Urinary bladder (tissue), 4 donors: ENCODE results near the gene NEURL1B. TPM values are rescaled to one million over a fixed set of nuclear protein-coding genes. Genes with fewer than 3 reads are reported as not detected.
A peak's percentile ranks its signal among the peaks of the same experiment; 100 is the strongest.

ENCODE experiments used
- DNase-seq: peaks from one replicate; pipeline ENCODE4 v3.0.0-alpha.2; 2015; ENCODE audit errors: extremely low spot score
- H3K27ac ChIP-seq: one replicate; pipeline ENCODE4 v1.5.1; 2013; ENCODE audit warnings: low read depth, mild to moderate bottlenecking, moderate library complexity
- H3K36me3 ChIP-seq: one replicate; pipeline ENCODE4 v1.6.1; 2013; ENCODE audit warnings: mild to moderate bottlenecking, moderate library complexity; ENCODE audit not compliant: insufficient read depth
- H3K4me1 ChIP-seq: one replicate; pipeline ENCODE4 v1.6.1; 2013; ENCODE audit warnings: mild to moderate bottlenecking, moderate library complexity; ENCODE audit not compliant: insufficient read depth
- H3K4me3 ChIP-seq: one replicate; pipeline ENCODE4 v1.5.1; 2013; ENCODE audit warnings: low read depth, low read length
- WGBS: extraction: QIAGEN DNeasy Blood & Tissue Kit; methylation state at CpG from one replicate; pipeline ENCODE4 v1.1.7; 2013; 5-methylcytosine and 5-hydroxymethylcytosine counted together
- polyA plus RNA-seq: library from polyadenylated mRNA; stranded (reverse); fragments of 200-250 nt; gene quantifications from one replicate; pipeline ENCODE4 v1.2.3, GENCODE V29; 2013
- total RNA-seq: library from RNA; depleted of rRNA; stranded (reverse); fragments of >200 nt; gene quantifications from one replicate; pipeline ENCODE4 v1.2.3, GENCODE V29; 2014
- donor health status: healthy with polysubstance abuse.
- donor health status: healthy.

The NEURL1B gene
- total and polyA plus RNA-seq, 2 donors: 51.9 to 52.4 TPM

DNA sequence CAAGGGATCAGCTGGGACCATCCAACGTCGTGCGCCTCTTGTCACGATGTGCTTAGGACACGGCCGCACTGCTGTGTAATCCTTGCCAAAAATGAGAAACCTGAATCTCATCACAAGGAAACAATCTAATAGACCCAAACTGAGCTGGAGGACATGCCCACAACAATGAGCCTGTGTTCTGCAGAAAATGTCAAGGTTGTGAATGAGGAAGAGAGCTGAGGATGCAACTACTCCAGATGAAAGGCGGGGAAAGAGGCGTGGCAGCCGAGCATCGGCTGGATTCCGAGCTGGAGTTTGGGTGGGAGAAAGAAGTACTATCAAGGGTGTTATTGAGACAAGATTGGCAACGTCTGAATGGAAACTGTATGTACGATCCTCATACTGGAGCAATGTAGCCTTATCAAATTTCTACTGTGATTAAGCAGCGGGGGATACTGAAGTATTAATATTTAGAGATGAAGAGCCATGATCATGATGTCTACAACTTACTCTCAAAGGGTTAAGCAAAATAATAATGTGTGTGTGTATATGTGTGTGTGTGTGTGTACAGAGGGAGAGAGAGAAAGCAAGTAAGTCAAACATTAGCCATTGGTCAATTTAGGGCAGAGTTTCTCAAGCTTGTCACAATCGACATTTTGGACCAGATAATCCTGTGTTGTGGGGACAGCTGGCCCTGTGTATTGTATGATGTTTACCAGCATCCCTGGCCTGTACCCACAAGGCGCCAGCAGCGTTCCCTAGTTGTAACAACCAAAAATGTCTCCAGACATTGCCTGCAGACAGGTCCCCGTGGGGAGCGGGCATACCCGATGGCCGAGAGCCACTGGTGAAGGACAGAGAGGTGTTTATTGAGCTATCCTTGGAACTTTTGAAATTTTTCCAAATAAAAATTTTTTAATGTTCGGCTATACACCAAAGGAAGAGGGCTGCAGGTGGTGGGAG is 83.5 kb downstream of the NEURL1B start:
- WGBS: 70% methylated on average over 22 of the region's 22 CpGs
- DNase-seq: no peak

DNA sequence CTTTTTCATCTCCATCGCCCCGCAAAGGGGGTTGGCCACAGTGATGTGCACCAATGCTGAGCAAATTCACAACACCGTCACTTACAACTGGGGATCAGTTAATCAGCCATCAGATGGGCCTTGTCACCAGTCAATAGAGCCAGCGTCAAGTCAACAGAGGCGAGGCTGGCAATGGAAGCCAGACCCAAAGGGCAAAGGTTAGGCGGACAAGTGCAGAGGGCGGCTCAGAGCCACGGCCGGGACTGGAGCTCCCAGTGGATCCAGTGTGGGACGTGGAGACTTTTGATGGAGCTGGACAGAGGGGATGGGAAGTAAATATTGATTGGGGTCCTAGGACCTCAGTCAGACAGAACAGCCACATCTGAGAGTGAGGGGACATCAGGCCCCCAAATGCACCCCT is 84.2 kb downstream of the NEURL1B start:
- WGBS: 91% methylated on average over 10 of the region's 10 CpGs
- H3K4me1 ChIP-seq: no peaks in the 10 kb centered on the region
- no peaks in the 10 kb centered on the region for H3K36me3 ChIP-seq
- no peak overlapping the region for H3K4me3 ChIP-seq
- no peak for DNase-seq
- no peak overlapping the region for H3K27ac ChIP-seq

More for the DNA sequence above, 83.5 kb downstream of the NEURL1B start:
- no peak overlapping the region for H3K4me3 ChIP-seq
- no peak overlapping the region for H3K27ac ChIP-seq
- H3K36me3 ChIP-seq: no peaks in the 10 kb centered on the region
- H3K4me1 ChIP-seq: no peaks in the 10 kb centered on the region

DNA sequence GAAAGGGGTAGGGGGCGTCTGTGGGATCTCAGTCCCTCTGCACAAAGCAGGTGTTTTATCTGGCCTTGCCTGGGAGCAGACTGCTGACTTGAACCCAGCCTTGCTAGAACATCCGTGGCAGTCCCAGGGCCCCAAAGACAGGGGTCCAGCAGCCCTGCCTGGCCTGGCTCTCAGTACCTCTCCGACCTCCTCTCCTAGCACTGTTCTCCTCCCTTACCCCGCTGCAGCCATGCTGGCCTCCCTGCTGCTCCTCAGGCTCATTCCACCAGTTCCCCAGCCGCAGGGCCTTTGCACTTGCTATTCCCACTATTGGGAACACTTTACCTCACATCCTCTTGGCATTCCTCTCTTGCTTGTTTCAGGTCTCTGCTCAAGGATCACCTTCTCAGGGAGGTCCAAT is 84.7 kb downstream of the NEURL1B start:
- Histone ChIP-seq H3K36me3 (no peaks in the 10 kb centered on the region), H3K27ac (no peak overlapping the region), H3K4me3 (no peak overlapping the region), H3K4me1 (no peaks in the 10 kb centered on the region)
- DNase-seq: no peak
- 97% methylated on average over 5 of the region's 5 CpGs for WGBS

- Histone ChIP-seq H3K36me3 (no peaks in the 10 kb centered on the region), H3K27ac (no peak overlapping the region), H3K4me3 (no peak overlapping the region), H3K4me1 (no peaks in the 10 kb centered on the region)
- 92% methylated on average over 11 of the region's 11 CpGs for WGBS
- DNase-seq: no peak
These were observed 85.9 kb downstream of the NEURL1B start for GRCh38 chr5:172726966-172727365.

DNA sequence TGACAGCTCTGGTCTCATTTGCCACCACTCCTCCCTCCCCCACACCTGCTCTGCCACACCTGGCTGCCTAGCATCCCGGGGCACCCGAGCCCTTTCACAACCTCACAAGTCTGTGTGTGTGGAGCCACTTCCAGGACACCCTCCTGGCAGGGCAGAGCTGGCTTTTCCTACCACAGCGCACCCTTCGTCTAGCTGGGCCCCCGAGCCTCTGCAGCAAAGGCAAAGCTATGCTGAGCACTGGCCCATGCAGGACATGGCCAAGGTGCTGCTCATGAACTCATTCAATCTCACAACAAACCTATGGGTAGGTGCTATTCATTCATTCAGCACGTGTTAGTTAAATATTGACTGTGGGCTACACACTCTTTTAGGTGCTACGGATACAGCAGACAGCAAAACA is 86.5 kb downstream of the NEURL1B start:
- Histone ChIP-seq H3K4me1 (no peaks in the 10 kb centered on the region), H3K27ac (no peak overlapping the region), H3K4me3 (no peak overlapping the region), H3K36me3 (no peaks in the 10 kb centered on the region)
- 87% methylated on average over 7 of the region's 7 CpGs for WGBS
- no peak for DNase-seq

- Histone ChIP-seq H3K4me3 (no peak overlapping the region), H3K36me3 (no peaks in the 10 kb centered on the region), H3K27ac (no peak overlapping the region), H3K4me1 (no peaks in the 10 kb centered on the region)
- 85% methylated on average over 10 of the region's 10 CpGs for WGBS
- DNase-seq: no peak
These were observed 87.6 kb downstream of the NEURL1B start for GRCh38 chr5:172728481-172729241.

DNA sequence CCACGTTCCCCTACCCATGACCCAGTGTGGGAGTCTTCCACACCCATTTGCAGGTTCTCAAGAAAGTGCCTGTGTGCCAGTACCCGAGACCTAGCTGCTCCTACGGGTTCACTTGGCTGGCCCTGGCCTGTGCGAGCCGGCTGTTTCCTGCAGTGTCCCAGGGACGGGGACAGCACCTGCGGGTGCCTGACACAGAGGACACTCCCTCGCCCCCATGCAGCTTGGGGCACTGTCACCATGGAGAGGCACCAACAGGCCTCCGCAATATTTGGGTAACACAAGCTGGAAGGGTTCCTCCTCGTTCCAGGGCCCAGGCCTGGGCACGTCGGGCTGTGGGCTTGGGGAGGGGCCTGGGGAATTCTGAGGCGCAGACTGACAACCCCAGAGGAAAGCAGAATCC is 88.5 kb downstream of the NEURL1B start:
- H3K4me1 ChIP-seq: no peaks in the 10 kb centered on the region
- H3K27ac ChIP-seq: no peak overlapping the region
- no peak for DNase-seq
- H3K36me3 ChIP-seq: no peaks in the 10 kb centered on the region
- WGBS: 88% methylated on average over 13 of the region's 13 CpGs
- H3K4me3 ChIP-seq: no peak overlapping the region

DNA sequence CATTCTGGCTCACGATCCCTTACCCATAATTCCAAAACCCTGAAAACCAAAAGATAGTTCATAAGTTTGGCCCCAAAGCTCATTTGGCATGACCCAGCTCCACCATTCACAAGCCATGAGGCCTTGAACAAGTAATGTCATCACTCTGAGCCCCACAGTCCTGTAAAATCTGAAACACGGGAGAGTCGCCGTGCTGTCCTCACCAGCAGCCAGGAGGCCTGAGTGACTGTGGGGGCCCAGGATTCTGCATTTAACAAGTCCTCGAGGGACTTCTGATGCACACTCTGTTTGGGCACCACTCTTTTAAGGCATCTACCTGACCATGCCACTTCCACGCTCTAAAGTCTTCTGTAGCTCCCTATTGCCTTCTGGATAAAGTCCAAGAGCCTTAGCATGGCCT is 89.2 kb downstream of the NEURL1B start:
- H3K4me1 ChIP-seq: no peaks in the 10 kb centered on the region
- 94% methylated on average over 6 of the region's 6 CpGs for WGBS
- no peak for DNase-seq
- H3K36me3 ChIP-seq: no peaks in the 10 kb centered on the region
- H3K4me3 ChIP-seq: no peak overlapping the region
- no peak overlapping the region for H3K27ac ChIP-seq

DNA sequence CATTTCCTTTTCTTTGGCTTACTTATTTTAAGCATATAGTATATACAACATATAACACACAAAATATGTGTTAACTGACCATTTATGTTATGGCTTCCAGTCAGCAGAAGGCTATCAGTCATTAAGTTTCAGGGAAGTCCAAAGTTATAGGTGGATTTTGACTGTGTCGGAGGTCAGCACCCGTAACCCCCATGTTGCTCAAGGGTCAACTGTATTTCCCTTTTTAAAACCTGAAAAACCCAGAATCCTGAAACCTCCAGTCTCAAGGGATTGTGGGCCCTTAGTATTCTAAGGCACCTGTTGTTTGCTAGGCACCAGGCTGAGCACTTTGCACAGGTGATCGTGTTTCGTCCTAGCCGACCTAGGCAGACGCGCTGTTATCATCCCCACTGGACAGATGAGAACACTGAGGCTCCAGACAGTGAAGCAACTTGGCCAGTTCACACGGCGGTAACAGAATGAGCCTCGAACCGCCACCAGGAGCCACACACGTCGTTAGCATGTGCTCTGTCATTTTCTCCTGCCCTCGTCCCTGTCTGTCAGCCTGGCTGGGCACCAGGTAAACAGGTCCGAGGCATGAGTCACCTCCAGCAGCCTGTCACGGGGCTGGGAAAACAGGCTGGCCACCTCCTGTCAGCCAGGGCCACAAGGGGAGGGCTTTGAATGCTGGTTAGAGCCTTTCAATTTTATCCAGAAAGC is 90.1 kb downstream of the NEURL1B start:
- Histone ChIP-seq H3K4me1 (no peaks in the 10 kb centered on the region), H3K4me3 (no peak overlapping the region), H3K27ac (no peak overlapping the region), H3K36me3 (no peaks in the 10 kb centered on the region)
- WGBS: 86% methylated on average over 16 of the region's 16 CpGs
- DNase-seq: no peak

DNA sequence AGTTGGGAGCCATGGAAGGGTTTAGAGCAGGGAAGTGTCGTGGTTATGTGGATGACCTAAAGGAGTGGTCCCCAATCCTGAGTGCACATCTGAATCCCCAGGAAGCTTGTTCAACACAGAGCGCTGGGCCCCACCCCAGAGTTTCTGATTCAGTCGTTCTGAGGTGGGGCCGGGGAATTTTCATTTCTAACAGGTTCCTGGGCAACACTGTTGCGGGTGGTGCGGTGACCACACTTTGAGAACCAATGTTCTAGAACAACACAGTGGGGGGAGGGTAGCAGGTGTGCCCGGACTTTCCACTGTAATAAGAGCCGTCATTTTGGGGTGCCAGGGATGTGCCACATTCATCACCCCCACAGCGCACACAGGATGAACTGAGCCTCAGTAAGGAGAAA is 90.6 kb downstream of the NEURL1B start:
- H3K4me3 ChIP-seq: no peak overlapping the region
- H3K36me3 ChIP-seq: no peaks in the 10 kb centered on the region
- no peak for DNase-seq
- H3K4me1 ChIP-seq: no peaks in the 10 kb centered on the region
- WGBS: 84% methylated on average over 9 of the region's 9 CpGs
- H3K27ac ChIP-seq: no peak overlapping the region

DNA sequence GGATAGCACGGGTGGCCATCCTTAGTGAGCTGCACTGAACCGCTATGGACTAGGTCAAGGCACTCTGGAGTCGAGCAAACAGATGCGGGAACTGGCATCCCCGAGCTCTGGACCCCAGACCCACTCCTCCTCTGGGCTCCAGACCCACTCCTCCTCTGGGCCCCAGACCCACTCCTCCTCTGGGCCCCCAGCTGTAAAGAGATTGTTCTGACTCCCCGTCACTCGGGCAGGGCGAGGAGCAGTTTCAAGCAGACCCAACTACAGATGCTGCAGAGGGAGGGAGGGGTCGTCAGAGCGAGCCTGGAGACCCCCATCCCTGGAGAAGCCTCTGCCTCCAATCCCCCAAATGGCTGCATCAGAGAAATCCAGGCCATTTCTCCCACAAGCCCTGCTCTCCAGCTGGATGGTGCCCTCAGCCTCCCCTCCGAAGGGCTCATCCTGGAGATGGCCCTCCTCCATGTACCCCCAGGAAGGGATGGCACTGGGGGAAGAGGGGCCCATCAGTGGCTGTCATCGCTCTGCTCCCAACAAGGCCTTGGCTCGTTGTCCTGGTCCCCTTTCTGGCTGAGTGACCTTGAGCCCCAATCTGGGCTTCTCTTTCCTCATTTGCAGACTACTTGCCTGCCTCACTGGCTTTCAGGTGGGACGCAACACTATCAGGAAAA is 91.3 kb downstream of the NEURL1B start:
- no peak overlapping the region for H3K4me3 ChIP-seq
- no peaks in the 10 kb centered on the region for H3K36me3 ChIP-seq
- WGBS: 86% methylated on average over 14 of the region's 14 CpGs
- DNase-seq: no peak
- H3K27ac ChIP-seq: peak overlapping the region; percentile 78
- H3K4me1 ChIP-seq: no peaks in the 10 kb centered on the region

DNA sequence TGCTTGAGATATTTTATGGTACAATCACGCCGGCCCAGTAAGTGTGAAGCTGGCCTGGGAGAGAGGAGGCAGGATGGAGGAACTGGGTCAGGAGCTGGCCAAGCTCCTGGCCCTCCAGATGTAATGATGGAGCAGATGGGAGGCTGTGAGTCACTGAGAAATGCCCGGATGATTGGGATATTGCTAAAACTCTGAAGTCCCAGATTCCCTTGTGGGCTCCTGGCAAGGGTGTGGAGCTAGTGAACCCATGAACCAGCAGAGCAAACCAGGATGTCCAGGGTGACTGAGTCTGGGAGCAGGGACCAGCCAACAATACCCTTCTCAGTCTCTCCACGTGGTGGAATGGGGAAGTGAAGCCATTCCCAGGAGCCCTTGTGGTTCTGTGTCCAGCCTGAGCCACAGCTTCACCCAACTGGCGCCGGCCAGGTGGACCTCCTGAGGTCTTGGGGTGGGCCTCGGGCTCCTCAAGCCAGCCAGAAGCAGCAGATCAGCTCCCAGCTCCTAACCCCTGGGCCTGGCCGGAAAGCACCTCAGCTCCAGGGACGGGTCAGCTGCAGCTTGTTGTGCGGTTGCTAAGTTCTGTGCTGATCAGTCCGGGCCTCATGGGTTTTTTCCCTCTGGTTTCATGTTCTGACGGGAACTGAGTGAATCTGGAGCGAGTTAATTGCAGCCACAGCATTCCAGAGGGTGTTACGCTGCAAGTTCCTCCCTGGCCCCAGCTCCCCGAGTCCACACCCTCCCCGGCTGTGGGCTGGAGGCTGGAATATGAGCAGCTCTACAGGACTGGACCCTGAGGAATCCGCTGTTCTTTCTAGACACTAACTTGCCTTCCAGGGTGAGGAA is 92.3 kb downstream of the NEURL1B start:
- 28% methylated on average over 17 of the region's 17 CpGs for WGBS
- no peaks in the 10 kb centered on the region for H3K36me3 ChIP-seq
- no peaks in the 10 kb centered on the region for H3K4me1 ChIP-seq
- peak overlapping the region; percentile 78 for H3K27ac ChIP-seq
- H3K4me3 ChIP-seq: no peak overlapping the region
- DNase-seq: peak; percentile 71
